Keratinocyte (primary cell): ENCODE data around the gene PLPP1.

Experiments used
- CTCF ChIP-seq, 3 experiments: IDR thresholded peaks in 1 of 3; conservative IDR thresholded peaks in 1 of 3; optimal IDR thresholded peaks in 1 of 3; 2 replicates in 2 of 3; 3 replicates in 1 of 3; pipeline versions ENCODE3 to v1.5.1; 2011; ENCODE audit warnings: low read length in 3 of 3, mild to moderate bottlenecking in 3 of 3, moderate library complexity in 2 of 3, control low read depth in 1 of 3, inconsistent platforms in 1 of 3; ENCODE audit not compliant: insufficient read depth in 2 of 3; ENCODE audit errors: extremely low read depth in 1 of 3
- EZH2 ChIP-seq: IDR thresholded peaks from one replicate; pipeline ENCODE4 v1.6.1; 2012; ENCODE audit warnings: inconsistent platforms, mild to moderate bottlenecking, low read length, moderate library complexity

- TF ChIP-seq CTCF (optimal IDR thresholded peaks at IDR 0.05 in 1 of 3, IDR thresholded peaks at IDR 0.05 in 1 of 3, conservative IDR thresholded peaks at IDR 0.05 in 1 of 3; ENCODE audit: extremely low read depth in 1 of 3, insufficient read depth in 2 of 3, low read length in 3 of 3) (no peak), EZH2 (no peak)
Measured at GRCh38 chr5:55415071-55415470, 119.7 kb downstream of the PLPP1 start.
